HCT116 (cell line): ENCODE measurements around the gene CYB5R3. TPM values are rescaled to one million over a fixed set of nuclear protein-coding genes. Genes with fewer than 3 reads are reported as not detected.

ENCODE experiments used
- ATAC-seq: fragments of 200-7000 bp; cut with Tn5 transposase; 2 replicates; pipeline ENCODE4 v1.9.1; 2020; ENCODE audit warnings: mild to moderate bottlenecking, moderate library complexity
- BruUV-seq: library from RNA; stranded (reverse); fragments of 400-500 nt; replicated peaks from 2 replicates; lab custom pipeline; 2021; lab: Mats Ljungman, UMichigan
- CTCF ChIA-PET: fragments of 300-600 bp; sonication (Branson Sonifier 250); formaldehyde crosslinking; loops from one replicate; lab custom pipeline; 2021; ENCODE audit warnings: antibody characterized with exemption; lab: Charles Lee
- POLR2A ChIA-PET: fragments of 300-600, 350-600 bp; sonication (Branson Sonifier 250); formaldehyde crosslinking; loops from one replicate; lab custom pipeline; 2021; ENCODE audit warnings: antibody characterized with exemption; lab: Charles Lee
- RAD21 ChIA-PET, 2 experiments: fragments of 300-600 bp; sonication (Branson Sonifier 250); formaldehyde crosslinking; loops; one replicate each; lab custom pipeline; 2023; ENCODE audit warnings: low total read pairs in 2 of 2; ENCODE audit not compliant: uncharacterized antibody in 2 of 2, unreplicated experiment in 2 of 2, low non-redundant PET in 1 of 2; lab: Charles Lee
- DNase-seq: peaks from one replicate; pipeline ENCODE4 v3.0.0-alpha.2; 2010; ENCODE audit warnings: low read depth, low spot score
- H2AFZ ChIP-seq: fragments of 200-600 bp; shearing (Covaris generic), sonication (generic); 2 replicates; pipeline ENCODE4 v1.6.1; 2017; ENCODE audit warnings: low read depth, mixed run types, mixed read lengths, antibody characterized with exemption, low read length; ENCODE audit not compliant: poor library complexity, severe bottlenecking
- H3K27ac ChIP-seq: 2 replicates; pipeline ENCODE4 v1.5.1; 2012; ENCODE audit warnings: low read depth, low read length
- H3K27me3 ChIP-seq: fragments of 200-600 bp; sonication (generic); 2 replicates; pipeline ENCODE4 v1.6.1; 2016; ENCODE audit warnings: mixed run types, low read length, mixed read lengths; ENCODE audit not compliant: insufficient read depth
- H3K36me3 ChIP-seq, 2 experiments: fragments of 200-500 bp in 1 of 2; fragments of 200-600 bp in 1 of 2; sonication (Bioruptor generic) in 1 of 2; sonication (generic) in 1 of 2; 2 replicates each; pipeline versions ENCODE4 v1.5.1 to v1.6.1; 2014 to 2016; ENCODE audit warnings: low read length in 2 of 2, inconsistent platforms in 1 of 2, mixed read lengths in 1 of 2, mixed run types in 1 of 2; ENCODE audit not compliant: insufficient read depth in 2 of 2, control insufficient read depth in 1 of 2
- H3K4me1 ChIP-seq, 2 experiments: fragments of 200-600 bp in 1 of 2; sonication (generic) in 1 of 2; 2 replicates each; pipeline versions ENCODE4 v1.5.1 to v1.6.1; 2012 to 2017; ENCODE audit warnings: low read length in 2 of 2, inconsistent platforms in 1 of 2, mild to moderate bottlenecking in 1 of 2, mixed read lengths in 1 of 2, mixed run types in 1 of 2, moderate library complexity in 1 of 2; ENCODE audit not compliant: insufficient read depth in 2 of 2, control insufficient read depth in 1 of 2
- H3K4me2 ChIP-seq: fragments of 200-600 bp; sonication (generic); 2 replicates; pipeline ENCODE4 v1.6.1; 2017; ENCODE audit warnings: mixed run types, low read length, mixed read lengths
- H3K4me3 ChIP-seq, 2 experiments: fragments of 200-600 bp in 1 of 2; sonication (generic) in 1 of 2; replicated peaks in 1 of 2; 2 replicates each; pipeline ENCODE4 v1.5.1; 2011 to 2016; ENCODE audit warnings: low read length in 2 of 2, control low read depth in 1 of 2, low read depth in 1 of 2, mild to moderate bottlenecking in 1 of 2, mixed read lengths in 1 of 2, mixed run types in 1 of 2
- H3K79me2 ChIP-seq: fragments of 200-600 bp; sonication (generic); 2 replicates; pipeline ENCODE4 v1.6.1; 2017; ENCODE audit warnings: mild to moderate bottlenecking, mixed run types, low read length, moderate library complexity, mixed read lengths; ENCODE audit not compliant: insufficient read depth
- H3K9ac ChIP-seq: fragments of 200-600 bp; sonication (generic); 2 replicates; pipeline ENCODE4 v1.6.1; 2016; ENCODE audit warnings: low read length, mixed read lengths
- H3K9me2 ChIP-seq: fragments of 200-600 bp; sonication (generic), shearing (Covaris generic); 2 replicates; pipeline ENCODE4 v1.6.1; 2017; ENCODE audit warnings: mixed run types, mild to moderate bottlenecking, moderate library complexity; ENCODE audit not compliant: insufficient read depth
- H3K9me3 ChIP-seq, 2 experiments: fragments of 200-500 bp in 1 of 2; fragments of 200-600 bp in 1 of 2; sonication (Bioruptor generic) in 1 of 2; sonication (generic) in 1 of 2; 2 replicates each; pipeline ENCODE4 v1.6.1; 2014 to 2017; ENCODE audit warnings: low read length in 2 of 2, mixed read lengths in 2 of 2, inconsistent platforms in 1 of 2, low read depth in 1 of 2, mild to moderate bottlenecking in 1 of 2, mixed run types in 1 of 2, moderate library complexity in 1 of 2; ENCODE audit not compliant: control insufficient read depth in 1 of 2, insufficient read depth in 1 of 2
- H4K20me1 ChIP-seq: fragments of 200-600 bp; sonication (generic), shearing (Covaris generic); 2 replicates; pipeline ENCODE4 v1.6.1; 2017; ENCODE audit warnings: mixed run types, mild to moderate bottlenecking, moderate library complexity; ENCODE audit not compliant: insufficient read depth
- CBX3 ChIP-seq: IDR thresholded peaks from 2 replicates; pipeline ENCODE4 v1.6.1; 2012; ENCODE audit warnings: low read depth
- CEBPB ChIP-seq: IDR thresholded peaks from 2 replicates; pipeline ENCODE4 v1.6.1; 2012; ENCODE audit warnings: low read depth
- ELF1 ChIP-seq: IDR thresholded peaks from 2 replicates; pipeline ENCODE4 v1.6.1; 2012; ENCODE audit warnings: low read depth, borderline replicate concordance
- intact Hi-C: fragments of 100-400 bp; cut with micrococcal nuclease; formaldehyde crosslinking; loops from 2 replicates; pipeline ENCODE4 v1.10.0; 2022
- total RNA-seq: library from RNA; stranded (reverse); gene quantifications from one replicate; pipeline ENCODE4 v1.2.1, GENCODE V29; 2021; ENCODE audit not compliant: unreplicated experiment
- TF ChIP-seq, protein P1 (sequence below): IDR thresholded peaks from 2 replicates; pipeline ENCODE4 v1.6.1; 2011; ENCODE audit warnings: mild to moderate bottlenecking, low read length, moderate library complexity; ENCODE audit not compliant: insufficient replicate concordance; ENCODE audit errors: extremely low read depth
- TF ChIP-seq, protein P2 (sequence below): IDR thresholded peaks from 2 replicates; pipeline ENCODE4 v1.6.1; 2012; ENCODE audit warnings: low read depth
- TF ChIP-seq, protein P3 (sequence below): IDR thresholded peaks from 2 replicates; pipeline ENCODE4 v1.6.1; 2012
- TF ChIP-seq, protein P4 (sequence below): IDR thresholded peaks from 2 replicates; pipeline ENCODE4 v1.6.1; 2012

Gene CYB5R3
- total RNA-seq, 1 experiment from 2014 or later: 127 TPM

DNA sequence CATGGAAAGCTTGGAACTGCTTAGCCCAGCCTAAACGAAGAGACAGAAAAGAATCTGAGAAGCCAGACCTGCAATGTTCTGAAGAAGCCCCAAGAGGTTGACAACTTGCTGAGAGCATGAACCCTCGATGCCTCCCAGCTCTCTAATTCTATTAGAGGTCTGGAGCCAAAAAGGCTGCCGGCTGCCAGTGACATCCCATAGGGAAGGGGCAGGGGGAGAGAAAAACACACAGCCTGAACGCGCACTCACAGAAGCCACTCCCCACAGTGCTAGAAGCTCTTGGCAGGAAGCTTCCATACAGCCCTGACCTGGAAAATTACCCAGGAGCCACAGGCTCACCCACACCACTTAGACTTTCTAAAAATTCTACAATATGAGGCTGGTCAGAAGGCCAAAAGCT is 52.9 kb downstream of the CYB5R3 start:
- peaks cover 4% of the 10 kb centered on the region; the same call in 1 of the 2 replicates for H4K20me1 ChIP-seq
- no peak overlapping the region for H2AFZ ChIP-seq
- H3K36me3 ChIP-seq: peaks cover 59 to 64% of the 10 kb centered on the region in 2 experiments
- no peaks in the 10 kb centered on the region for H3K27me3 ChIP-seq
- intact Hi-C loops: no loop called here
- no peaks in the 10 kb centered on the region for H3K9me3 ChIP-seq
- no peaks in the 10 kb centered on the region for H3K4me1 ChIP-seq
- peaks cover 57% of the 10 kb centered on the region for H3K79me2 ChIP-seq
- BruUV-seq: no TSS peak
- ATAC-seq: no peak
- CTCF ChIA-PET: no interaction called here
- no peaks in the 10 kb centered on the region for H3K9me2 ChIP-seq
- POLR2A ChIA-PET: interaction anchor here (1.6 to 1.9 kb wide), 2 partner anchors 14 to 19 kb away, joined by 4 to 6 read pairs; partner anchors contain the start of gene POLDIP3
- H3K4me2 ChIP-seq: no peak overlapping the region
- H3K9ac ChIP-seq: no peak overlapping the region
- H3K27ac ChIP-seq: no peak overlapping the region
- DNase-seq: no peak
- TF ChIP-seq, protein P1, sequence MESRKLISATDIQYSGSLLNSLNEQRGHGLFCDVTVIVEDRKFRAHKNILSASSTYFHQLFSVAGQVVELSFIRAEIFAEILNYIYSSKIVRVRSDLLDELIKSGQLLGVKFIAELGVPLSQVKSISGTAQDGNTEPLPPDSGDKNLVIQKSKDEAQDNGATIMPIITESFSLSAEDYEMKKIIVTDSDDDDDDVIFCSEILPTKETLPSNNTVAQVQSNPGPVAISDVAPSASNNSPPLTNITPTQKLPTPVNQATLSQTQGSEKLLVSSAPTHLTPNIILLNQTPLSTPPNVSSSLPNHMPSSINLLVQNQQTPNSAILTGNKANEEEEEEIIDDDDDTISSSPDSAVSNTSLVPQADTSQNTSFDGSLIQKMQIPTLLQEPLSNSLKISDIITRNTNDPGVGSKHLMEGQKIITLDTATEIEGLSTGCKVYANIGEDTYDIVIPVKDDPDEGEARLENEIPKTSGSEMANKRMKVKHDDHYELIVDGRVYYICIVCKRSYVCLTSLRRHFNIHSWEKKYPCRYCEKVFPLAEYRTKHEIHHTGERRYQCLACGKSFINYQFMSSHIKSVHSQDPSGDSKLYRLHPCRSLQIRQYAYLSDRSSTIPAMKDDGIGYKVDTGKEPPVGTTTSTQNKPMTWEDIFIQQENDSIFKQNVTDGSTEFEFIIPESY: no peak
- no peak for TF ChIP-seq CBX3
- TF ChIP-seq, protein P2, sequence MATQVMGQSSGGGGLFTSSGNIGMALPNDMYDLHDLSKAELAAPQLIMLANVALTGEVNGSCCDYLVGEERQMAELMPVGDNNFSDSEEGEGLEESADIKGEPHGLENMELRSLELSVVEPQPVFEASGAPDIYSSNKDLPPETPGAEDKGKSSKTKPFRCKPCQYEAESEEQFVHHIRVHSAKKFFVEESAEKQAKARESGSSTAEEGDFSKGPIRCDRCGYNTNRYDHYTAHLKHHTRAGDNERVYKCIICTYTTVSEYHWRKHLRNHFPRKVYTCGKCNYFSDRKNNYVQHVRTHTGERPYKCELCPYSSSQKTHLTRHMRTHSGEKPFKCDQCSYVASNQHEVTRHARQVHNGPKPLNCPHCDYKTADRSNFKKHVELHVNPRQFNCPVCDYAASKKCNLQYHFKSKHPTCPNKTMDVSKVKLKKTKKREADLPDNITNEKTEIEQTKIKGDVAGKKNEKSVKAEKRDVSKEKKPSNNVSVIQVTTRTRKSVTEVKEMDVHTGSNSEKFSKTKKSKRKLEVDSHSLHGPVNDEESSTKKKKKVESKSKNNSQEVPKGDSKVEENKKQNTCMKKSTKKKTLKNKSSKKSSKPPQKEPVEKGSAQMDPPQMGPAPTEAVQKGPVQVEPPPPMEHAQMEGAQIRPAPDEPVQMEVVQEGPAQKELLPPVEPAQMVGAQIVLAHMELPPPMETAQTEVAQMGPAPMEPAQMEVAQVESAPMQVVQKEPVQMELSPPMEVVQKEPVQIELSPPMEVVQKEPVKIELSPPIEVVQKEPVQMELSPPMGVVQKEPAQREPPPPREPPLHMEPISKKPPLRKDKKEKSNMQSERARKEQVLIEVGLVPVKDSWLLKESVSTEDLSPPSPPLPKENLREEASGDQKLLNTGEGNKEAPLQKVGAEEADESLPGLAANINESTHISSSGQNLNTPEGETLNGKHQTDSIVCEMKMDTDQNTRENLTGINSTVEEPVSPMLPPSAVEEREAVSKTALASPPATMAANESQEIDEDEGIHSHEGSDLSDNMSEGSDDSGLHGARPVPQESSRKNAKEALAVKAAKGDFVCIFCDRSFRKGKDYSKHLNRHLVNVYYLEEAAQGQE: no peak
- TF ChIP-seq ELF1: no peak
- TF ChIP-seq, protein P3, sequence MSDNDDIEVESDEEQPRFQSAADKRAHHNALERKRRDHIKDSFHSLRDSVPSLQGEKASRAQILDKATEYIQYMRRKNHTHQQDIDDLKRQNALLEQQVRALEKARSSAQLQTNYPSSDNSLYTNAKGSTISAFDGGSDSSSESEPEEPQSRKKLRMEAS: no peak
- TF ChIP-seq CEBPB: no peak
- TF ChIP-seq, protein P4, sequence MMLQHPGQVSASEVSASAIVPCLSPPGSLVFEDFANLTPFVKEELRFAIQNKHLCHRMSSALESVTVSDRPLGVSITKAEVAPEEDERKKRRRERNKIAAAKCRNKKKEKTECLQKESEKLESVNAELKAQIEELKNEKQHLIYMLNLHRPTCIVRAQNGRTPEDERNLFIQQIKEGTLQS: no peak
- RAD21 ChIA-PET: no interaction called here
- no peak overlapping the region for H3K4me3 ChIP-seq
